GM12892 (cell line): Measurements from ENCODE around the gene MAN2A2.

Experiments
- POLR2A ChIP-seq: IDR thresholded peaks from 2 replicates; pipeline ENCODE4 v1.6.1; 2011; ENCODE audit warnings: low read depth, low read length, control low read depth
- POLR2AphosphoS5 ChIP-seq: IDR thresholded peaks from 2 replicates; pipeline ENCODE4 v1.6.1; 2011; ENCODE audit warnings: low read depth, low read length, control low read depth
- TAF1 ChIP-seq: IDR thresholded peaks from 2 replicates; pipeline ENCODE4 v1.6.1; 2011; ENCODE audit warnings: low read depth, mild to moderate bottlenecking, control low read depth, low read length, borderline replicate concordance

DNA sequence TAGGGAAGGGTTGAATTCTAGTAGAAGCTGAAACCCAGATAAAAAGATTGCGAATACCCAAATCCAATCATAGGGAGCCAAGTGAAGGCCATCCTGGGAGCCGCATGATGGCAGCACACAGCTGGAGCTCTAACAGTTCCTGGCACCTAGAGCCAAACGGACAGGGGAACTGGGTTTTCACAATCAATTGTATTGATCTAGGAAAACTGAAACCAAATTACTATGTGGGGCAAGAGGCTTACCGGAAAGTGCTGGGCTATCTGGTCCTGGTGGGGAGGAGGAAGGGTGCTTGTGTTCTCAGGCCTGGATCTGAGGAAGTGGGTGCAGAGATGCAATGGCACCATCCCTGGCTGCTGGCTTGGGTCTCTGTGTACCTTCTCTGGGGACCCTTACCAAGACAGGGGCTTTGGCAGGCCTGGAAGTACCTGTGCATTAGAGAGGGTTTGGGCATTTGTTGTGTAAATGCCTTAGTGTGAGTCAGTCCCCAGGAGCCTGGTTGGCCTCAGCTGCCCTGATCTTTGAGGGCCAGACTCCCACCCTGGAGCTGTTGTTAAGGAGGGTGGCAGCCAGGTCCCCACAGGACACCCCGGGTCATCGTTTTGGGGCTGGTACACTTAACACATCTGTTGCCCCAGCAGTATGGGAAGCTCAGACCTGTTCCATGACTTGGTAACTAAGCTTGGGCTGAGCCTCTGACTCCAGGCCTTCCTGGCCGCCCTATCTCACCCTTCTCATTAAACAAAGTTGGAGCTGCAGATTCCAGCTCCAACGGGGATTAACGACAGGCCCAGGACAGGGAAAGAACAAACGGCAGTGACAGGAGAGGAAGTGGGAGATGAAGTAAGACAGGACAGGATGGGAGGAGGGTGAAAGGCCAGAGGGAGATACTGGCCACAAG, 43.6 kb upstream of the MAN2A2 start:
- TF ChIP-seq POLR2A (no peak), POLR2AphosphoS5 (no peak), TAF1 (no peak)
